Small intestine (tissue), 7 donors: ENCODE results near the gene PGAP3. TPM values are rescaled to one million over a fixed set of nuclear protein-coding genes. Genes with fewer than 3 reads are reported as not detected.

ENCODE experiments used
- DNase-seq, 2 donors: peaks; one replicate each; pipeline versions ENCODE4 v3.0.0 to v3.0.0-alpha.2; 2013
- FAIRE-seq: peaks from 2 replicates; lab custom pipeline; 2012; peaks lifted over from hg19 to GRCh38; lab: Jason Lieb, UNC
- H3K27ac ChIP-seq, 3 donors: one replicate each; pipeline ENCODE4 v1.5.1; 2013; ENCODE audit warnings: low read length in 2 of 3, mild to moderate bottlenecking in 2 of 3, control low read depth in 1 of 3, inconsistent platforms in 1 of 3, low read depth in 1 of 3, moderate library complexity in 1 of 3
- H3K27me3 ChIP-seq, 3 donors: one replicate each; pipeline ENCODE4 v1.6.1; 2013; ENCODE audit warnings: low read length in 3 of 3, inconsistent platforms in 1 of 3; ENCODE audit not compliant: control insufficient read depth in 3 of 3, insufficient read depth in 3 of 3
- H3K36me3 ChIP-seq, 3 donors: one replicate each; pipeline ENCODE4 v1.6.1; 2013; ENCODE audit warnings: low read length in 3 of 3, inconsistent platforms in 1 of 3, low read depth in 1 of 3, mild to moderate bottlenecking in 1 of 3, moderate library complexity in 1 of 3; ENCODE audit not compliant: control insufficient read depth in 3 of 3, insufficient read depth in 2 of 3
- H3K4me1 ChIP-seq, 3 donors: one replicate each; pipeline ENCODE4 v1.6.1; 2013; ENCODE audit warnings: low read length in 2 of 3, inconsistent platforms in 1 of 3, low read depth in 1 of 3, mild to moderate bottlenecking in 1 of 3, moderate library complexity in 1 of 3; ENCODE audit not compliant: control insufficient read depth in 3 of 3, insufficient read depth in 2 of 3
- H3K4me3 ChIP-seq, 3 donors: one replicate each; pipeline ENCODE4 v1.5.1; 2013; ENCODE audit warnings: low read length in 3 of 3, control low read depth in 1 of 3, inconsistent platforms in 1 of 3, low read depth in 1 of 3, mild to moderate bottlenecking in 1 of 3, moderate library complexity in 1 of 3
- H3K9me3 ChIP-seq, 2 donors: one replicate each; pipeline ENCODE4 v1.6.1; 2013; ENCODE audit warnings: low read depth in 1 of 2, low read length in 1 of 2; ENCODE audit not compliant: control insufficient read depth in 2 of 2, insufficient read depth in 1 of 2
- WGBS, 3 donors: extraction: QIAGEN DNeasy Blood & Tissue Kit; methylation state at CpG; one replicate each; pipeline ENCODE4 v1.1.7; 2013; 5-methylcytosine and 5-hydroxymethylcytosine counted together
- polyA plus RNA-seq, 4 donors: library from polyadenylated mRNA; stranded (reverse) in 3 of 4; unstranded in 1 of 4; fragments of 200-250 nt in 3 of 4; fragments of 120-200 nt in 1 of 4; gene quantifications; one replicate each; pipeline versions ENCODE4 v1.2.1 to v1.2.3, GENCODE V29; 2013
- donor health status: healthy with polysubstance abuse.
- donor health status: control.
- donor health status: control.
- donor health status: Bipolar disorder and iron deficiency.
- donor health status: healthy.

Gene PGAP3
- polyA plus RNA-seq, 4 donors: 20.6 to 41.1 (median 28.6) TPM

GRCh38 chr17:39674179-39674578 lies 13.7 kb downstream of the PGAP3 start:
- H3K9me3 ChIP-seq: no peaks in the 10 kb centered on the region
- WGBS, 3 donors: 79 to 85% (median 85%) methylated on average over 5 of the region's 5 CpGs
- peaks cover 0 to 2% (median 0%) of the 10 kb centered on the region in 3 donors for H3K27me3 ChIP-seq
- H3K27ac ChIP-seq: peak overlapping the region in 1 of 3 donors; percentile 86
- peaks cover 5 to 69% (median 11%) of the 10 kb centered on the region in 3 donors for H3K4me1 ChIP-seq
- no peak for FAIRE-seq
- DNase-seq: peak in 1 of 2 donors; percentile 11
- peaks cover 0 to 41% (median 0%) of the 10 kb centered on the region in 3 donors for H3K36me3 ChIP-seq
- H3K4me3 ChIP-seq: no peak overlapping the region

- no peak overlapping the region for H3K27ac ChIP-seq
Observed at GRCh38 chr17:39673335-39674081, 14.3 kb downstream of the PGAP3 start.

GRCh38 chr17:39672522-39673334 lies 15.1 kb downstream of the PGAP3 start:
- WGBS, 3 donors: 78 to 83% (median 81%) methylated on average over 10 to 15 of the region's 15 CpGs
- Histone ChIP-seq H3K27ac (peak overlapping the region in 2 of 3 donors; percentile 21 to 51), H3K4me3 (no peak overlapping the region), H3K9me3 (no peaks in the 10 kb centered on the region), H3K36me3 (peaks cover 0 to 36% (median 0%) of the 10 kb centered on the region in 3 donors), H3K27me3 (peaks cover 0 to 7% (median 2%) of the 10 kb centered on the region in 3 donors), H3K4me1 (peaks cover 2 to 59% (median 6%) of the 10 kb centered on the region in 3 donors)
- FAIRE-seq: no peak
- no peak for DNase-seq

More at GRCh38 chr17:39673335-39674081, 14.3 kb downstream of the PGAP3 start:
- Histone ChIP-seq H3K4me1 (peaks cover 2 to 64% (median 11%) of the 10 kb centered on the region in 3 donors), H3K36me3 (peaks cover 0 to 38% (median 0%) of the 10 kb centered on the region in 3 donors), H3K9me3 (no peaks in the 10 kb centered on the region), H3K4me3 (no peak overlapping the region), H3K27me3 (peaks cover 0 to 5% (median 2%) of the 10 kb centered on the region in 3 donors)
- DNase-seq (no peak), FAIRE-seq (no peak)
- WGBS, 3 donors: 82 to 84% (median 83%) methylated on average over 13 of the region's 13 CpGs

GRCh38 chr17:39671651-39672521 lies 16.0 kb downstream of the PGAP3 start:
- no peak for FAIRE-seq
- 17 to 45% (median 23%) methylated on average over 19 of the region's 19 CpGs for WGBS, 3 donors
- Histone ChIP-seq H3K4me1 (peaks cover 2 to 59% (median 8%) of the 10 kb centered on the region in 3 donors), H3K36me3 (peaks cover 0 to 29% (median 0%) of the 10 kb centered on the region in 3 donors), H3K27ac (peak overlapping the region in 2 of 3 donors; percentile 21 to 51), H3K27me3 (peaks cover 0 to 14% (median 2%) of the 10 kb centered on the region in 3 donors), H3K4me3 (no peak overlapping the region), H3K9me3 (no peaks in the 10 kb centered on the region)
- peak; percentile 81 to 84 for DNase-seq

GRCh38 chr17:39670746-39671145 lies 17.1 kb downstream of the PGAP3 start:
- peaks cover 0 to 4% of the 10 kb centered on the region in 2 donors for H3K9me3 ChIP-seq
- H3K27me3 ChIP-seq: peaks cover 0 to 24% (median 3%) of the 10 kb centered on the region in 3 donors
- peaks cover 0 to 55% (median 5%) of the 10 kb centered on the region in 3 donors for H3K4me1 ChIP-seq
- FAIRE-seq: no peak
- WGBS, 3 donors: 52 to 64% (median 63%) methylated on average over 4 of the region's 4 CpGs
- DNase-seq: no peak
- H3K36me3 ChIP-seq: peaks cover 0 to 18% (median 0%) of the 10 kb centered on the region in 3 donors
- H3K4me3 ChIP-seq: no peak overlapping the region
- H3K27ac ChIP-seq: no peak overlapping the region

GRCh38 chr17:39669897-39670735 lies 17.7 kb downstream of the PGAP3 start:
- no peak overlapping the region for H3K4me3 ChIP-seq
- H3K36me3 ChIP-seq: peaks cover 0 to 17% (median 0%) of the 10 kb centered on the region in 3 donors
- WGBS, 3 donors: 87 to 90% (median 89%) methylated on average over 20 to 23 of the region's 23 CpGs
- H3K9me3 ChIP-seq: peaks cover 0 to 4% of the 10 kb centered on the region in 2 donors
- DNase-seq (no peak), FAIRE-seq (no peak)
- peaks cover 0 to 24% (median 3%) of the 10 kb centered on the region in 3 donors for H3K27me3 ChIP-seq
- peaks cover 0 to 49% (median 5%) of the 10 kb centered on the region in 3 donors for H3K4me1 ChIP-seq
- H3K27ac ChIP-seq: no peak overlapping the region
